Testis (tissue), 5 donors: ENCODE measurements around the gene KIFC1. TPM values are rescaled to one million over a fixed set of nuclear protein-coding genes. Genes with fewer than 3 reads are reported as not detected.
A peak's percentile ranks its signal among the peaks of the same experiment; 100 is the strongest.
"Not testable (repeated sequence)": the region's sequence is repeated elsewhere in the genome, so short reads cannot be mapped to it uniquely, and the experiment has no call there.

Source experiments
- DNase-seq: peaks from one replicate; pipeline ENCODE4 v3.0.0-alpha.2; 2019
- H3K27ac ChIP-seq, 2 donors: fragments of 200-600 bp; sonication (generic); one replicate each; pipeline ENCODE4 v1.5.1; 2019
- H3K27me3 ChIP-seq: fragments of 200-600 bp; sonication (generic); one replicate; pipeline ENCODE4 v1.5.1; 2019
- H3K36me3 ChIP-seq: fragments of 200-600 bp; sonication (generic); one replicate; pipeline ENCODE4 v1.5.1; 2017; ENCODE audit warnings: low read depth; ENCODE audit errors: missing control alignments
- H3K4me1 ChIP-seq: fragments of 200-600 bp; sonication (generic); one replicate; pipeline ENCODE4 v1.5.1; 2019
- H3K4me3 ChIP-seq, 2 donors: fragments of 200-600 bp; sonication (generic); one replicate each; pipeline ENCODE4 v1.5.1; 2017 to 2019
- H3K9me3 ChIP-seq: fragments of 200-600 bp; sonication (generic); one replicate; pipeline ENCODE4 v1.5.1; 2017
- CTCF ChIP-seq, 3 experiments: fragments of 450-650 bp in 2 of 3; fragments of 200-600 bp in 1 of 3; sonication (generic) in 1 of 3; IDR thresholded peaks; one replicate each; pipeline ENCODE4 v1.5.1; 2016 to 2019; ENCODE audit warnings: antibody characterized with exemption in 3 of 3, mild to moderate bottlenecking in 2 of 3, moderate library complexity in 1 of 3
- POLR2A ChIP-seq: fragments of 450-650 bp; IDR thresholded peaks from one replicate; pipeline ENCODE4 v1.6.1; 2017; ENCODE audit warnings: antibody characterized with exemption, mild to moderate bottlenecking, moderate library complexity
- WGBS, 2 donors: methylation state at CpG; one replicate each; pipeline ENCODE4 v1.1.5; 2018; 5-methylcytosine and 5-hydroxymethylcytosine counted together
- intact Hi-C: fragments of 100-400 bp; cut with DNase I; formaldehyde crosslinking; loops from one replicate; pipeline ENCODE4 v1.15.1; 2023; ENCODE audit warnings: low total_unique reads
- long read RNA-seq, 2 donors: transcript quantifications; one replicate each; lab custom pipeline, GENCODE V29; 2026
- polyA plus RNA-seq: library from polyadenylated mRNA; stranded (reverse); fragments of 350-450 nt; fragmentation: Illumina TruSeq; extraction: RNeasy Lipid Tissue Mini Kit (QIAGEN cat#74804); gene quantifications from one replicate; pipeline ENCODE4 v1.2.3, GENCODE V29; 2014; ENCODE audit warnings: low read depth, low replicate concordance; ENCODE audit not compliant: insufficient read depth
- total RNA-seq, 2 donors: library from RNA; depleted of rRNA; stranded (reverse); fragments of >200 nt; gene quantifications; one replicate each; pipeline ENCODE4 v1.2.3, GENCODE V29; 2016

Gene KIFC1
- total RNA-seq: 10 to 100 TPM; 19.8 to 22.5 TPM
- 20.2 TPM for polyA plus RNA-seq
- long read RNA-seq, donor 1, transcript KIFC1-211 (11 exons, 2,706 nt): major isoform, 6 of 12 reads
- long read RNA-seq, donor 1, partial matches to known transcripts: 6 of 12 reads
- long read RNA-seq, donor 1, other reads (novel, unspliced or antisense): 0 of 12 reads
- long read RNA-seq, donor 2, partial matches to known transcripts: 12 of 13 reads
- long read RNA-seq, donor 2, other reads (novel, unspliced or antisense): 0 of 13 reads

GRCh38 chr6:33391278-33391921, at the start of gene KIFC1:
TSS of gene KIFC1 (plus strand) at chr6:33391823. CDS start at chr6:33391986, 163 bp downstream.
- Histone ChIP-seq H3K27ac (peak within 1 kb of the TSS; percentile 89 to 96), H3K27me3 (no peaks in the 10 kb centered on the region), H3K36me3 (no peaks in the 10 kb centered on the region), H3K4me3 (peak within 1 kb of the TSS; percentile 51 to 65), H3K4me1 (peaks cover 7% of the 10 kb centered on the region), H3K9me3 (no peaks in the 10 kb centered on the region)
- DNase-seq: peak; percentile 99
- TF ChIP-seq CTCF (IDR thresholded peaks at IDR 0.05) (peak; percentile 97 to 100 (median 99)), POLR2A (no peak)
- intact Hi-C loops: no loop called here
- 0% methylated on average over 19 to 66 of the region's 67 CpGs for WGBS, 2 donors

GRCh38 chr6:33343606-33343952, 48.0 kb upstream of the KIFC1 start:
- H3K9me3 ChIP-seq, H3K36me3 ChIP-seq, DNase-seq, intact Hi-C loops, H3K27ac ChIP-seq, H3K27me3 ChIP-seq, H3K4me3 ChIP-seq: not testable (repeated sequence)
- whole genome bisulfite sequencing, 2 donors: 95 to 96% methylated on average over 7 of the region's 7 CpGs
- H3K4me1 ChIP-seq: peaks cover 10% of the 10 kb centered on the region

- Histone ChIP-seq H3K36me3 (no peaks in the 10 kb centered on the region), H3K4me1 (peaks cover 10% of the 10 kb centered on the region), H3K4me3 (no peak overlapping the region), H3K27ac (no peak overlapping the region), H3K27me3 (no peaks in the 10 kb centered on the region), H3K9me3 (no peaks in the 10 kb centered on the region)
- no peak for DNase-seq
- intact Hi-C loops: no loop called here
- TF ChIP-seq POLR2A: no peak
- no peak for TF ChIP-seq CTCF (IDR thresholded peaks at IDR 0.05)
- WGBS, 2 donors: 87 to 93% methylated on average over 6 of the region's 6 CpGs
Observed at GRCh38 chr6:33343953-33344611, 47.5 kb upstream of the KIFC1 start.

GRCh38 chr6:33344701-33345697, 46.6 kb upstream of the KIFC1 start:
- Histone ChIP-seq H3K27ac (no peak overlapping the region), H3K36me3 (no peaks in the 10 kb centered on the region), H3K27me3 (no peaks in the 10 kb centered on the region), H3K4me3 (no peak overlapping the region), H3K4me1 (peaks cover 10% of the 10 kb centered on the region), H3K9me3 (no peaks in the 10 kb centered on the region)
- peak; percentile 81 for DNase-seq
- intact Hi-C loops: no loop called here
- TF ChIP-seq CTCF (IDR thresholded peaks at IDR 0.05) (peak; percentile 49 to 73 (median 67)), POLR2A (no peak)
- WGBS, 2 donors: 31 to 33% methylated on average over 22 of the region's 22 CpGs

- H3K27me3 ChIP-seq, H3K9me3 ChIP-seq, H3K4me3 ChIP-seq, H3K36me3 ChIP-seq, DNase-seq, intact Hi-C loops, H3K27ac ChIP-seq: not testable (repeated sequence)
- 87 to 91% methylated on average over 5 of the region's 5 CpGs for WGBS, 2 donors
- peaks cover 10% of the 10 kb centered on the region for H3K4me1 ChIP-seq
Observed at GRCh38 chr6:33346972-33347371, 44.7 kb upstream of the KIFC1 start.
